ENCODE results near the gene NR6A1.
A peak's percentile ranks its signal among the peaks of the same experiment; 100 is the strongest.

Gene NR6A1

GRCh38 chr9:124514874-124515273 lies 256.2 kb downstream of the NR6A1 start:
- in situ Hi-C loops (cut with MboI; ENCODE audit: low pct_unique_long_range_greater_than_20kb, low sequenced_read_pairs, unreplicated experiment): no loop called here
- DNase-seq (ENCODE audit: low spot score): no peak
- no peak for TF ChIP-seq CTCF (IDR thresholded peaks at IDR 0.05; ENCODE audit: extremely low read depth, insufficient read depth, missing control alignments)

- TF ChIP-seq CTCF (IDR thresholded peaks at IDR 0.05; ENCODE audit: extremely low read depth, insufficient read depth, missing control alignments): no peak
- in situ Hi-C loops (cut with MboI; ENCODE audit: low pct_unique_long_range_greater_than_20kb, low sequenced_read_pairs, unreplicated experiment): no loop called here
- no peak for DNase-seq (ENCODE audit: low spot score)
Measured at GRCh38 chr9:124514125-124514524, 257.0 kb downstream of the NR6A1 start.

GRCh38 chr9:124513376-124513994 lies 257.6 kb downstream of the NR6A1 start:
- in situ Hi-C loops (cut with MboI; ENCODE audit: low pct_unique_long_range_greater_than_20kb, low sequenced_read_pairs, unreplicated experiment): no loop called here
- no peak for TF ChIP-seq CTCF (IDR thresholded peaks at IDR 0.05; ENCODE audit: extremely low read depth, insufficient read depth, missing control alignments)
- no peak for DNase-seq (ENCODE audit: low spot score)

GRCh38 chr9:124512806-124513204 lies 258.3 kb downstream of the NR6A1 start:
- no peak for DNase-seq (ENCODE audit: low spot score)
- TF ChIP-seq CTCF (IDR thresholded peaks at IDR 0.05; ENCODE audit: extremely low read depth, insufficient read depth, missing control alignments): no peak

GRCh38 chr9:124511891-124512805 lies 259.0 kb downstream of the NR6A1 start:
- no peak for TF ChIP-seq CTCF (IDR thresholded peaks at IDR 0.05; ENCODE audit: extremely low read depth, insufficient read depth, missing control alignments)
- peak; percentile 34 for DNase-seq (ENCODE audit: low spot score)
- in situ Hi-C loops (cut with MboI; ENCODE audit: low pct_unique_long_range_greater_than_20kb, low sequenced_read_pairs, unreplicated experiment): no loop called here

More at GRCh38 chr9:124512806-124513204, 258.3 kb downstream of the NR6A1 start:
- in situ Hi-C loops (cut with MboI; ENCODE audit: low pct_unique_long_range_greater_than_20kb, low sequenced_read_pairs, unreplicated experiment): no loop called here

- TF ChIP-seq CTCF (IDR thresholded peaks at IDR 0.05; ENCODE audit: extremely low read depth, insufficient read depth, missing control alignments): no peak
- peak; percentile 23 for DNase-seq (ENCODE audit: low spot score)
- in situ Hi-C loops (cut with MboI; ENCODE audit: low pct_unique_long_range_greater_than_20kb, low sequenced_read_pairs, unreplicated experiment): no loop called here
Measured at GRCh38 chr9:124511426-124511840, 259.7 kb downstream of the NR6A1 start.

All from GM13977 (cell line).